ENCODE data around the gene MAPK6. TPM values are rescaled to one million over a fixed set of nuclear protein-coding genes. Genes with fewer than 3 reads are reported as not detected.
"Not testable (repeated sequence)": the region's sequence is repeated elsewhere in the genome, so short reads cannot be mapped to it uniquely, and the experiment has no call there.

Gene MAPK6
- total and polyA plus RNA-seq, 10 of the 15 experiments (the other 5 are each of a cell fraction or from before 2014, with no cell fraction given) = 20.6 to 100 (median 52.6) TPM

- TF ChIP-seq TBL1XR1 (IDR thresholded peaks at IDR 0.05; ENCODE audit: low read depth, low read length) (no peak), PRDM15 (CRISPR knock-in tag; IDR thresholded peaks at IDR 0.05) (no peak)
Measured at GRCh38 chr15:52082197-52083036, 63.4 kb downstream of the MAPK6 start (continued).

GRCh38 chr15:52083037-52083359 lies 64.0 kb downstream of the MAPK6 start:
- ATAC-seq = peak; percentile 48
- Histone ChIP-seq H3K4me1 (ENCODE audit: control insufficient read depth, insufficient read depth, low read length) (peaks cover 32% of the 10 kb centered on the region), H3K9me3 (replicated peaks; ENCODE audit: control insufficient read depth, insufficient read depth, low read length) (peaks cover 12% of the 10 kb centered on the region), H3K79me2 (ENCODE audit: control insufficient read depth, insufficient read depth, low read length) (peaks cover 13% of the 10 kb centered on the region), H3K4me2 (ENCODE audit: control insufficient read depth, insufficient read depth) (peak overlapping the region; percentile 88), H3K27ac (ENCODE audit: control insufficient read depth, insufficient read depth) (peak overlapping the region; percentile 84), H3K4me3 (0 out of 2 replicates have a peak overlapping the region, but pooled peaks have one; percentile 17)
- H3K27me3 ChIP-seq (replicated peaks in 1 of 2; ENCODE audit: control insufficient read depth in 2 of 2, insufficient read depth in 2 of 2, low read length in 1 of 2); FAIRE-seq; H2AFZ ChIP-seq (ENCODE audit: control insufficient read depth, low read depth, low read length); DNase-seq (ENCODE audit: low read depth, low spot score); H3K9ac ChIP-seq (ENCODE audit: control insufficient read depth, insufficient read depth, low read length); H3K36me3 ChIP-seq (ENCODE audit: control insufficient read depth in 2 of 2, insufficient read depth in 2 of 2, low read length in 1 of 2); H4K20me1 ChIP-seq (ENCODE audit: control insufficient read depth, insufficient read depth); BruUV-seq (replicated peaks); in situ Hi-C loops (cut with MboI): not testable (repeated sequence)
- ChIA-PET POLR2A (interaction anchor here (0.5 to 10.3 kb wide), 17 partner anchors 8 to 349 kb away, joined by 3 to 151 read pairs (median 5); partner anchors contain the start of gene BCL2L10), SMC1A (ENCODE audit: uncharacterized antibody, unreplicated experiment) (interaction anchor here (0.7 to 11.2 kb wide), 29 partner anchors 9 to 153 kb away, joined by 3 to 272 read pairs (median 5); partner anchors contain the start of genes BCL2L10 and LEO1), CTCF (interaction anchor here (0.6 to 11.1 kb wide), 20 partner anchors 9 to 149 kb away, joined by 3 to 251 read pairs (median 4); partner anchors contain the start of gene BCL2L10), RAD21 (ENCODE audit: unreplicated experiment) (interaction anchor here (0.7 to 10.3 kb wide), 26 partner anchors 14 to 147 kb away, joined by 3 to 203 read pairs (median 5); partner anchors contain the start of genes BCL2L10 and LEO1)
- WGBS (ENCODE audit: insufficient coverage, insufficient replicate concordance, low lambda C conversion rate, missing lambda C conversion rate) = 0% methylated on average over 1 of the region's 1 CpG
- intact Hi-C loops (cut with micrococcal nuclease; ENCODE audit: unreplicated experiment) = loop anchor here (1.0 kb wide), 1 partner anchor 20 kb away; no protein-coding TSS in a partner anchor
- TF ChIP-seq RELB (IDR thresholded peaks at IDR 0.05; ENCODE audit: low read depth) = peak; percentile 61; the same call in 1 of the 2 replicates
- peak; percentile 27 for TF ChIP-seq MEF2B (IDR thresholded peaks at IDR 0.05; ENCODE audit: partially characterized antibody, poor library complexity, severe bottlenecking)
- 0 out of 4 replicates have a peak, but pooled peaks of 1 of the 2 experiments have one; percentile 5 for TF ChIP-seq CEBPB (IDR thresholded peaks at IDR 0.05; ENCODE audit: borderline replicate concordance in 1 of 2, low read depth in 2 of 2, low read length in 2 of 2)
- peak; percentile 16; the same call in 1 of the 2 replicates for TF ChIP-seq NFIC (IDR thresholded peaks at IDR 0.05; ENCODE audit: low read depth, low read length)
- peak; percentile 36; the same call in 1 of the 2 replicates for TF ChIP-seq DPF2 (IDR thresholded peaks at IDR 0.05)
- peak; percentile 5; the same call in 1 of the 2 replicates for TF ChIP-seq ATF7 (IDR thresholded peaks at IDR 0.05; ENCODE audit: low read depth)
- TF ChIP-seq ZBED1 (IDR thresholded peaks at IDR 0.05; ENCODE audit: borderline replicate concordance) = 0 out of 2 replicates have a peak, but pooled peaks have one; percentile 11
- TF ChIP-seq ZNF217 (IDR thresholded peaks at IDR 0.05) = peak; percentile 85; the same call in 1 of the 2 replicates
- TF ChIP-seq NR2F1 (conservative IDR thresholded peaks at IDR 0.05) = peak; percentile 81
- 0 out of 2 replicates have a peak, but pooled peaks have one; percentile 26 for TF ChIP-seq MTA2 (IDR thresholded peaks at IDR 0.05; ENCODE audit: low read depth)
- TF ChIP-seq HDGF (IDR thresholded peaks at IDR 0.05) = peak; percentile 63; the same call in 1 of the 2 replicates
- TF ChIP-seq SMARCA5 (IDR thresholded peaks at IDR 0.05) = peak; percentile 45
- 0 out of 2 replicates have a peak, but pooled peaks have one; percentile 39 for TF ChIP-seq CHD4 (IDR thresholded peaks at IDR 0.05)

All from GM12878 (cell line).